Measurements from ENCODE around the gene SOX6.

DNA sequence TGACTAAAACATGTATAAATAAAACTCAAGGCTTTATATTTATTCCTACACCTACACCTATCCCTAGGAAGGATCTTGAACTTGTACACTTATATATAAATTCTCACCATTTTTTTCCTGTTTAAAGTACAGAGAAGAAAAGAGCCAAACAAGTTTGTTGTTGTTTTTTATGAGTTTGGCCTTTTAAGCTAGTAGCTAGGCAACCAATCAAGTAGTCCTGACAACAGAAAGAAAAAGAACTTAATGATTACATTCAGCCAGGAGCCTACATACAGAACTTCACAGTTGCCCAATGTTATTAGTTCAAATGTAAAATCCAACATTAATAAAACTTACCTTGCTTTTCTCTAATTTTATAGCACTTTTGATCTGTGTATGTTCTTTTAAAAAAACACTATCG lies 316.2 kb downstream of the SOX6 start:
- TF ChIP-seq, protein P1, sequence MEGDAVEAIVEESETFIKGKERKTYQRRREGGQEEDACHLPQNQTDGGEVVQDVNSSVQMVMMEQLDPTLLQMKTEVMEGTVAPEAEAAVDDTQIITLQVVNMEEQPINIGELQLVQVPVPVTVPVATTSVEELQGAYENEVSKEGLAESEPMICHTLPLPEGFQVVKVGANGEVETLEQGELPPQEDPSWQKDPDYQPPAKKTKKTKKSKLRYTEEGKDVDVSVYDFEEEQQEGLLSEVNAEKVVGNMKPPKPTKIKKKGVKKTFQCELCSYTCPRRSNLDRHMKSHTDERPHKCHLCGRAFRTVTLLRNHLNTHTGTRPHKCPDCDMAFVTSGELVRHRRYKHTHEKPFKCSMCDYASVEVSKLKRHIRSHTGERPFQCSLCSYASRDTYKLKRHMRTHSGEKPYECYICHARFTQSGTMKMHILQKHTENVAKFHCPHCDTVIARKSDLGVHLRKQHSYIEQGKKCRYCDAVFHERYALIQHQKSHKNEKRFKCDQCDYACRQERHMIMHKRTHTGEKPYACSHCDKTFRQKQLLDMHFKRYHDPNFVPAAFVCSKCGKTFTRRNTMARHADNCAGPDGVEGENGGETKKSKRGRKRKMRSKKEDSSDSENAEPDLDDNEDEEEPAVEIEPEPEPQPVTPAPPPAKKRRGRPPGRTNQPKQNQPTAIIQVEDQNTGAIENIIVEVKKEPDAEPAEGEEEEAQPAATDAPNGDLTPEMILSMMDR (IDR thresholded peaks at IDR 0.05), result no peak
- no peak for TF ChIP-seq POLR2A (IDR thresholded peaks at IDR 0.05)

Data from right lobe of liver (tissue), 4 donors.